ENCODE results near the gene FMN1.

DNA sequence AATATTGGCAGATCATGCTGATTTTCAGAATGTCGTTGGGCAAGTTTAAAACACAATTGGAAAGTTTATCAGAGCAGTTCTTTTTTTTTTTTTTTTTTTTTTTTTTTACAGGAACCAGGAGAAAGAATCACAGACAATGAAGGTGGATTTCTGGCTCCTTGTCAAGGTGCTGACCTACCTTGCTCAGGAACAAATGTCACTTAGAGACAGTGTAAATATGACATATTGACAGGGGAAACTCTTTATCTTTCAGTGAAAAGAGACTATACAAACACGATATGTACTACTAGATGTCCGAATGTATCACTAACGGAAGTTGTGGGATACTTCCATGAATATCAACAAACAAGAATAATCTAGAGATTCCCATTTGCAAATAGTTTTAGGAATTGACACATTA lies 237.3 kb downstream of the FMN1 start:
- TF ChIP-seq ZNF530 (CRISPR knock-in tag; IDR thresholded peaks at IDR 0.05; ENCODE audit: low read depth): no peak
- TF ChIP-seq NFRKB (IDR thresholded peaks at IDR 0.05): no peak
- TF ChIP-seq, protein P1, sequence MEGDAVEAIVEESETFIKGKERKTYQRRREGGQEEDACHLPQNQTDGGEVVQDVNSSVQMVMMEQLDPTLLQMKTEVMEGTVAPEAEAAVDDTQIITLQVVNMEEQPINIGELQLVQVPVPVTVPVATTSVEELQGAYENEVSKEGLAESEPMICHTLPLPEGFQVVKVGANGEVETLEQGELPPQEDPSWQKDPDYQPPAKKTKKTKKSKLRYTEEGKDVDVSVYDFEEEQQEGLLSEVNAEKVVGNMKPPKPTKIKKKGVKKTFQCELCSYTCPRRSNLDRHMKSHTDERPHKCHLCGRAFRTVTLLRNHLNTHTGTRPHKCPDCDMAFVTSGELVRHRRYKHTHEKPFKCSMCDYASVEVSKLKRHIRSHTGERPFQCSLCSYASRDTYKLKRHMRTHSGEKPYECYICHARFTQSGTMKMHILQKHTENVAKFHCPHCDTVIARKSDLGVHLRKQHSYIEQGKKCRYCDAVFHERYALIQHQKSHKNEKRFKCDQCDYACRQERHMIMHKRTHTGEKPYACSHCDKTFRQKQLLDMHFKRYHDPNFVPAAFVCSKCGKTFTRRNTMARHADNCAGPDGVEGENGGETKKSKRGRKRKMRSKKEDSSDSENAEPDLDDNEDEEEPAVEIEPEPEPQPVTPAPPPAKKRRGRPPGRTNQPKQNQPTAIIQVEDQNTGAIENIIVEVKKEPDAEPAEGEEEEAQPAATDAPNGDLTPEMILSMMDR (CRISPR knock-in tag; IDR thresholded peaks at IDR 0.05): no peak
- TF ChIP-seq ZEB1 (IDR thresholded peaks at IDR 0.05; ENCODE audit: insufficient replicate concordance, low read depth): no peak

Data from HepG2 (cell line).